GM10847 (cell line): ENCODE measurements around the gene CHID1.

ENCODE experiments used
- POLR2A ChIP-seq: IDR thresholded peaks from 2 replicates; pipeline ENCODE4 v1.6.1; 2011; ENCODE audit not compliant: insufficient read length; ENCODE audit errors: extremely low read depth

CHID1 gene

GRCh38 chr11:884578-885070 is 26.0 kb downstream of the CHID1 start:
- no peak for TF ChIP-seq POLR2A

GRCh38 chr11:883527-883926 is 27.1 kb downstream of the CHID1 start:
- TF ChIP-seq POLR2A: no peak

DNA sequence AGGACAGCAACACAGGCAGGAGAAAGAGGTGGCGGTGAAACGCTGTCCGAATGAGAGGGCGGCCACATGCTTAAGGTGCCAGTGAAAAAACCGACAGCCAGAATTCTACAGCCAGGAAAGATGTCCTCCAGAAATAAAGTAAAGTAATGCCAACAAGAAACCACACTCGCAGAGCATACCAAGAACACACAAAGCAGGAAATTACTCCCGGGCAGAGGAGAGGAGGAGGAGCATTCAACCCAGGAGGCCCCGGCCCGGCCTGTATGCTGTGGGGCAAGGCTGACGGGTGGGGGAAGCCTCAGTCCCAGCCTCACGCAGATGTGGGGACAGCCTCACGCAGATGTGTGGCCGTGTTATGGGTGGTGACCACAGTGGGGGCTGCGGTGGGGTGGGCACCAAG is 28.0 kb downstream of the CHID1 start:
- no peak for TF ChIP-seq POLR2A

DNA sequence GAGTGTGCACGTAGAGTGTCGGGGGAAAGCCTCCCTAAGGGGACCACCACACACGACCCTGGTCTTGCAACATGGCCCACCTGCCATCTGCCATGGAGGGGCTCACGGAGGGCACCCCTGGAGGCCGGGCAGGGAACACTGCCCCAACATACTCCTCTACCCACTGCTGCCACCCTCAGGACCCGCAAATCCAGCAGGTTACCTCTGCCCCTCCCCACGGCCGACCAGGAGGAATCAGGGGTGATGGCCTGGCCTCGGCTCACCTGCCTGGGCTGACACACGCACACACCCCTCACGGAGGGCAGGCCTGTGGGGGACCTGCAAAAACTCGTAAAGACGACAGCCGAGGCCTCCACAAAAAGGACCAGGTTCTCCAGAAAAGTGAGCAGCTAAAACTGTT is 30.2 kb downstream of the CHID1 start:
- no peak for TF ChIP-seq POLR2A

- no peak for TF ChIP-seq POLR2A
These were observed 33.0 kb downstream of the CHID1 start for GRCh38 chr11:877565-877964.

DNA sequence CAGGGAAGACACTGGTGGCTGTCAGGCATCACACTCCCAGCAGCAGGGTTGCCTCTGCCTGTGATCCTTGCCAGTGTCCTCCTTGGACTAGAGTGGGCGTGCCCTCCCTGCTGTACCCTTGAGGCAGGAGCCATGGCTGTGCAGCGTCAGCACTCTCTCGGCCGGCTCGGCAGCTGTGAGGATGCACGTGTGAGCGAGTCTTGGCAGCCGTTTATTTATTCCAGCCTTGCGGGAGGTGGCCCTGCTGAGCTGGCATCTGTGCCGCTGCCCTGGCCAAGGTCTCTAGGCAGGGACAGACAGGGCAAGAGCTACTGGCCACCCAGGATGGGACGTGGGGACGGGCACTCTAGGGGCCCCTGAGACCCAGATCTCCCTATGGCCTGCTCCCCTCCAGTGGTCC is 34.1 kb downstream of the CHID1 start:
- no peak for TF ChIP-seq POLR2A

GRCh38 chr11:875769-876301 is 34.8 kb downstream of the CHID1 start:
- no peak for TF ChIP-seq POLR2A

- TF ChIP-seq POLR2A: no peak
These were observed 35.4 kb downstream of the CHID1 start for GRCh38 chr11:875203-875602.

DNA sequence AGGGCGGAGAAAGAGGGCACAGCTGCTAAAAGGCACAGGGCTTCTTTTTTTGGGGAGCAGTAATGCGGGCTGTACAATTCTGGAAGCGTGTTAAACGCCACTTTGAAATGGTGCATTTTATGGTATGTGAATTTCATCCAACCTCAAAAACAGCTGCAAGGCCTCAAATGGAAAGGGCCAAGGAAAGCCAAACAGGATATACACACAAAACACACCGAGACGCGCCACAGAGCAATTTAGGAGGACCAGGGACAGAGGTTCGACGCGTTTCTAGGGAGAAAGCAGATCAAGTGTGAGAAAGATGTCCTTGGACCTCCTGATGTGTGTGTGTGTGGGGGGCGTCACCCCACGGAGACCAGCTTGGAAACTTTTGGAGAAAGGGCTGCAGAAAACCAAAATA is 36.9 kb downstream of the CHID1 start:
- no peak for TF ChIP-seq POLR2A

GRCh38 chr11:872799-873198 is 37.8 kb downstream of the CHID1 start:
- TF ChIP-seq POLR2A: no peak

- TF ChIP-seq POLR2A: no peak
These were observed 39.1 kb downstream of the CHID1 start for GRCh38 chr11:871472-871871.

- no peak for TF ChIP-seq POLR2A
These were observed 40.2 kb downstream of the CHID1 start for GRCh38 chr11:870418-870817.

DNA sequence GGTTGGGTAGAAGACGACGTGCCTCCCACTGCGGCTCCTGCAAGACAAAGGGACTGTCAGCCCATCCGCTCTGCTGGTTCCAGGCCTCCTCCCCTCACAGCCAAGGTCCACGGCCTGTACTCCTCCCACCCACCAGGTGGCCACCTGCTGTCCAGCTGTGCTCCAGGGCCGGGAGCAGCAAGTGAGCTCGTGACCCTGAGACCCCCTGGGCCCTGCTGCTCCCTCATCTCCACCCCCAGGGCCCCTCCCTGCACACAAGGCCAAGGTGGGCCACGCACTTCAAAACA is 40.5 kb downstream of the CHID1 start:
- TF ChIP-seq POLR2A: no peak

DNA sequence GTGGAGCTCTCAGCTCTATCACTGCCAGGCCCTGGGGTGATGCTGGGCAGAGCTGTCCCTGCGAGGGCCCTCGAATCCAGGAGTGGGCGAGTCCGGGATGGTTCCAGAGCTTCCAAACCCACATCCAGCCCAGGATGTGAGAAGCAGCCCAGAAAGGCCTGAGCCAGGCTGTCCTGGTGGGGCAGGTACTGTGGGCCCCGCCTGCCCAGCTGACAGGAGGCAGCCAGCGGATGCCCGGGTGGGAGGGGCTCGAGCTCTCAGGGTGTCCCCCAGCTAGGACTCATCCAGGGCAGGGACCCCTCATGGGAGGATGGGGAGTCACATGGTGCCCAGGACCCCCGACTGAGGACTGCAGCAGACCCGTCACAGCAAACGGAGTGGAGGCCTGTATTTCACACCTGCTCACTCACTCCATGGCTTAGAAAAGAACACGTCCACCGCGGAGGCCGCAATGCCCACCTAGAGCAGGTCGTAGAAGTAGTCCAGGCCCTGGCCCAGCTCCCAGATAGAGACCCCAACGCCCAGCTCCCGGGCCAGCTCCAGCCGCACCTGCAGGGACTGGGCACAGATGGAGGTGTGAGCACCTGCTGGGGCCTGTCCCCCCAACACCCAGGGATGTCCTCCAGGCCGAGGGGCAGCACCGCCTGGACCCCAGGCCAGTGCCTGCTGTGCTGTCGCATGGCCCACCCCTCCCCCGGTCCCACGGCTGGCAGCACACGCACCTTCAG is 41.0 kb downstream of the CHID1 start:
- TF ChIP-seq POLR2A: no peak

DNA sequence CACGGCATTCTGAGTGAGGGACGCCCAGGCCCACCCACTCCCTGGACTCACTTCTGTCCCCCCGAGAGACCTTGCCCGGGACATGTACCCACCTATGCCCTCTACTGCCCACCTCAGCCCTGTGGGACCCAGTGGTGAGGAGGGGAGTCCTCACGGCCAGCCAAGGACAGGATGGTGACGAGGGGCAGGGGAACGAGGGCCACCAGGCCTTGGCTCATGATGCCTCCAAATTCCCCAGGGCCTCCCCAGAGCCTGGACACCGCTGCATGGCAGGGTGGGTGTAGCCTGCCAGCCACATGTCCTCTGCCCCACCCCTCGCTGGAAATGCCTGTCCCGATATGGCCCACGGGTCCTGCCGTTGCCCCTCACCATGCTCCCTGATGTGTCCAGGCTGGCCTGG is 41.8 kb downstream of the CHID1 start:
- TF ChIP-seq POLR2A: no peak

GRCh38 chr11:868394-868793 is 42.2 kb downstream of the CHID1 start:
- TF ChIP-seq POLR2A: no peak

DNA sequence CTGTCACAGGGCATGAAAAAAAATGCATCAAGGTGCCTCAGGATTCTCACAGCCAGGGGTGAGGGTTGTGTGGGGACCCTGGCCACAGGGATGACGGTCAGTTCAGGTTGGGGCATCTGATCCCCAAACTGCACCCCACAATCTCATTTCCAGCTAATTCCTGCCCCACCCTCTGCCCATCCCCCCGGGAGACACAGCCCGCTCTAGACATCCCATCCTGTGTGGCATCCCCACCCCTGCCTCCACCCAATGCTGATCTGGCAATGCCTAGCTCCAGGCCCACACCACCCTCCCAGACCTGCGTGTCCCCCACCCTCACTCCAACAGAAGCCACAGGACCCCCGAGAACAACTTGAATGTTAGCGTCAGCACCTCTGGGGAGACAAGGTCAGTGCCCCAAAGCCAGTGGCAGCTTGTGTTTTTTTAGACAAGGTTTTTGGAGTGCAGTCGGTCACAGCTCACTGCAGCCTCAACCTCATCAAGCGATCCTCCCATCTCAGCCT is 42.7 kb downstream of the CHID1 start:
- TF ChIP-seq POLR2A: no peak
